ENCODE results near the gene CLASP2. TPM values are rescaled to one million over a fixed set of nuclear protein-coding genes. Genes with fewer than 3 reads are reported as not detected.
A peak's percentile ranks its signal among the peaks of the same experiment; 100 is the strongest.

Gene CLASP2
- total RNA-seq, 1 donor from 2014 or later = 125 TPM

DNA sequence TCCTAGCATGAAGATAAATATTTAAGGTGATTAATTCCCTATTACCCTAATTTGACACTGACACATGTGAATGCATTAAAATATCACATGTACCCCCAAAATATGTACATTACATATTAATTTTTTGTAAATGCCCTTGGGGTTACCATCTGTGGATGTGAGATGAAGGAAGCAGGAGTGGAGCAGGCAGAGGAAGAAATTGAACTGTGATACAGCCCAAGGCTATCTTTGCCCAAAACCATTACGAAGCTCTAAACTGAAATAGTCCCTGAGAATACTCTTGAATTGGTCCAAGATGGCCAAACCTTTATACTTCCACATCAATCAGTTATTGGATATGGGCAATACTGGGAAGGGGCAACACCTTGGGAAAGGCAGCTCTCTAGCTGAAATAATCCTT is 105.0 kb downstream of the CLASP2 start:
- Mint-ChIP-seq H3K9me3 (no peaks in the 10 kb centered on the region), H3K27ac (no peak overlapping the region), H3K27me3 (ENCODE audit: insufficient read depth, low read depth) (no peaks in the 10 kb centered on the region), H3K4me3 (no peak overlapping the region), H3K4me1 (no peaks in the 10 kb centered on the region), H3K36me3 (peaks cover 10% of the 10 kb centered on the region)
- no peaks in the 10 kb centered on the region for H3F3A ChIP-seq (ENCODE audit: low read depth)
- no peak for DNase-seq (ENCODE audit: low spot score)
- no peak for TF ChIP-seq EZH2 (IDR thresholded peaks at IDR 0.05)
- H3K36me3 ChIP-seq = peaks cover 6% of the 10 kb centered on the region
- no peak overlapping the region for H2AFZ ChIP-seq (replicated peaks)
- no peak overlapping the region for H3K27ac ChIP-seq
- H3K9me3 ChIP-seq (ENCODE audit: low read depth) = no peaks in the 10 kb centered on the region
- H4K20me1 ChIP-seq (ENCODE audit: low read depth) = no peaks in the 10 kb centered on the region
- H3K9ac ChIP-seq = no peak overlapping the region
- H3K4me2 ChIP-seq = no peak overlapping the region
- no peak overlapping the region for H3K4me3 ChIP-seq
- H3K4me1 ChIP-seq = no peaks in the 10 kb centered on the region
- H3K27me3 ChIP-seq = no peaks in the 10 kb centered on the region
- peaks cover 2% of the 10 kb centered on the region for H3K79me2 ChIP-seq (ENCODE audit: low read depth)

DNA sequence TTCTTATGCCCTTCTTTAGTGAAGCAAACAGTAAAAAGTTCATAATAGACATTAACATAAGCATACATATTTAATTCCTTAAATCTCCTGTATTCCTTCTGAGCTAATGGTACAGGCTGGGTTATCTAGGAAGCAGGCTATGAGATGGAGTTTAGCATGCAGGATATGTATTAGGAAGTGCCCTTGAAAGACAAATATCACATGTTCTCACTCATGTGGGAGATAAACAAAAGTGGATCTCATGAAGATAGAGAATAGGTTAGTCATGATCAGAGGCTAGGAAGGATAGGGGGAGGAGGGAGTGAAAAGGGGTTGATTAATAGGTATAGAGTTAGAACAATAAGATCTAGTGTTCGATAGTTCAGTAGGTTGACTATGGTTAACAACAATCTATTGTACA is 105.4 kb downstream of the CLASP2 start:
- Histone ChIP-seq H3K36me3 (peaks cover 6% of the 10 kb centered on the region), H3K4me3 (no peak overlapping the region), H3F3A (ENCODE audit: low read depth) (no peaks in the 10 kb centered on the region), H2AFZ (replicated peaks) (no peak overlapping the region), H3K27me3 (no peaks in the 10 kb centered on the region), H3K4me2 (no peak overlapping the region), H3K9me3 (ENCODE audit: low read depth) (no peaks in the 10 kb centered on the region), H3K79me2 (ENCODE audit: low read depth) (peaks cover 2% of the 10 kb centered on the region), H3K4me1 (no peaks in the 10 kb centered on the region), H4K20me1 (ENCODE audit: low read depth) (no peaks in the 10 kb centered on the region), H3K27ac (no peak overlapping the region), H3K9ac (no peak overlapping the region)
- peaks cover 10% of the 10 kb centered on the region for H3K36me3 Mint-ChIP-seq
- no peaks in the 10 kb centered on the region for H3K9me3 Mint-ChIP-seq
- H3K27ac Mint-ChIP-seq = no peak overlapping the region
- DNase-seq (ENCODE audit: low spot score) = no peak
- no peak for TF ChIP-seq EZH2 (IDR thresholded peaks at IDR 0.05)
- no peak overlapping the region for H3K4me3 Mint-ChIP-seq
- H3K4me1 Mint-ChIP-seq = no peaks in the 10 kb centered on the region
- no peaks in the 10 kb centered on the region for H3K27me3 Mint-ChIP-seq (ENCODE audit: insufficient read depth, low read depth)

DNA sequence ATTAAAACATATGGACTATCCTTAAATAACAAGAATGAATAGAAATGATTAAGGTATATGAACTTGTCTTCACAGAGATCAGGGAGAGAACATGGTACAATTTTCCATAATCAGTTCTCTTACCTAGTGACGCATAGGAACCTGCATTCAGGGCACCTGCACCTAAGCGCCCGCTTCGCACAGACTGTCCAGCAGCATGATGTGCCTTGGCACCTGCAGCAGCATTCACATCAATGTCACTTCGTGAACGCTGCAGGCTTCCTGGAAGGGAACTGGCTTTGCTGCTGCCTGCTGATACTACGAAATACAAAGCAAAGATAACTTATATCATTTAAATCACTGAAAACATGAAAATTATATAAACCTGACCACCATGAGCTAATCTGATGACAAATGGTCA is 115.2 kb downstream of the CLASP2 start:
- H3K4me1 Mint-ChIP-seq = no peaks in the 10 kb centered on the region
- no peaks in the 10 kb centered on the region for H3K4me1 ChIP-seq
- H3K27me3 Mint-ChIP-seq (ENCODE audit: insufficient read depth, low read depth) = no peaks in the 10 kb centered on the region
- TF ChIP-seq EZH2 (IDR thresholded peaks at IDR 0.05) = no peak
- TF ChIP-seq EZH2phosphoT487 (IDR thresholded peaks at IDR 0.05) = no peak
- TF ChIP-seq, protein P1, sequence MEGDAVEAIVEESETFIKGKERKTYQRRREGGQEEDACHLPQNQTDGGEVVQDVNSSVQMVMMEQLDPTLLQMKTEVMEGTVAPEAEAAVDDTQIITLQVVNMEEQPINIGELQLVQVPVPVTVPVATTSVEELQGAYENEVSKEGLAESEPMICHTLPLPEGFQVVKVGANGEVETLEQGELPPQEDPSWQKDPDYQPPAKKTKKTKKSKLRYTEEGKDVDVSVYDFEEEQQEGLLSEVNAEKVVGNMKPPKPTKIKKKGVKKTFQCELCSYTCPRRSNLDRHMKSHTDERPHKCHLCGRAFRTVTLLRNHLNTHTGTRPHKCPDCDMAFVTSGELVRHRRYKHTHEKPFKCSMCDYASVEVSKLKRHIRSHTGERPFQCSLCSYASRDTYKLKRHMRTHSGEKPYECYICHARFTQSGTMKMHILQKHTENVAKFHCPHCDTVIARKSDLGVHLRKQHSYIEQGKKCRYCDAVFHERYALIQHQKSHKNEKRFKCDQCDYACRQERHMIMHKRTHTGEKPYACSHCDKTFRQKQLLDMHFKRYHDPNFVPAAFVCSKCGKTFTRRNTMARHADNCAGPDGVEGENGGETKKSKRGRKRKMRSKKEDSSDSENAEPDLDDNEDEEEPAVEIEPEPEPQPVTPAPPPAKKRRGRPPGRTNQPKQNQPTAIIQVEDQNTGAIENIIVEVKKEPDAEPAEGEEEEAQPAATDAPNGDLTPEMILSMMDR (IDR thresholded peaks at IDR 0.05) = no peak
- no peak overlapping the region for H3K4me3 ChIP-seq
- H3K9me3 ChIP-seq (ENCODE audit: low read depth) = no peaks in the 10 kb centered on the region
- no peak overlapping the region for H2AFZ ChIP-seq (replicated peaks)
- no peaks in the 10 kb centered on the region for H3K79me2 ChIP-seq (ENCODE audit: low read depth)
- no peak overlapping the region for H3K27ac Mint-ChIP-seq
- H3K9ac ChIP-seq = no peak overlapping the region
- no peak overlapping the region for H3K4me3 Mint-ChIP-seq
- peaks cover 34% of the 10 kb centered on the region for H3K36me3 ChIP-seq
- H3K27me3 ChIP-seq = no peaks in the 10 kb centered on the region
- peaks cover 49% of the 10 kb centered on the region for H3K36me3 Mint-ChIP-seq
- H3K27ac ChIP-seq = no peak overlapping the region
- H3F3A ChIP-seq (ENCODE audit: low read depth) = no peaks in the 10 kb centered on the region
- no peaks in the 10 kb centered on the region for H4K20me1 ChIP-seq (ENCODE audit: low read depth)
- no peak overlapping the region for H3K4me2 ChIP-seq
- DNase-seq (ENCODE audit: low spot score) = no peak
- no peaks in the 10 kb centered on the region for H3K9me3 Mint-ChIP-seq

DNA sequence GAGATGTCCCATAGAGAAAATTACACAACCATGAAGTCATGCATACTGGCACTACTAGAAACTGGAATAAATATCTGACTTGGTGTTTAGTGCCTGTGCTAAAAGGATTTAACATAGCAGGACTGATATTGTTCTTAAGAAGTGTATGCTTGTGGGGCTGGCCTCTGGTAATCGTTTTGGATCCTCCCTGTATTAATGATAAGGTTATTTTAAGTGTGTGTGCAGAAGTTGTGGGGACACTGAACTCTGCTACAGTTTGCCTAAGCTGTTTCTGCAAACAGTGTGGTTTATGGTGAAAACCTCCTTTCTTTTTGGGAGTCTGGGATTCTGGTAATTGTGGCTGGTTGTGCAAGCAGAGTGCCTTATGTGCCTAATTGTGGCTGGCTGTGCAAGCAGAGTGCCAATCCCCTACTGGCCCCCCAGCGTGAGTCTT is 120.8 kb downstream of the CLASP2 start:
- Histone ChIP-seq H3K9me3 (ENCODE audit: low read depth) (no peaks in the 10 kb centered on the region), H3K4me1 (no peaks in the 10 kb centered on the region)

More for the DNA sequence above, 120.8 kb downstream of the CLASP2 start:
- Histone ChIP-seq H3F3A (ENCODE audit: low read depth) (no peaks in the 10 kb centered on the region), H2AFZ (replicated peaks) (no peak overlapping the region), H4K20me1 (ENCODE audit: low read depth) (no peaks in the 10 kb centered on the region), H3K79me2 (ENCODE audit: low read depth) (no peaks in the 10 kb centered on the region), H3K4me3 (no peak overlapping the region), H3K27me3 (no peaks in the 10 kb centered on the region), H3K27ac (no peak overlapping the region), H3K9ac (no peak overlapping the region), H3K36me3 (peaks cover 14% of the 10 kb centered on the region), H3K4me2 (no peak overlapping the region)
- Mint-ChIP-seq H3K36me3 (peaks cover 24% of the 10 kb centered on the region), H3K27me3 (ENCODE audit: insufficient read depth, low read depth) (no peaks in the 10 kb centered on the region), H3K4me1 (no peaks in the 10 kb centered on the region), H3K9me3 (no peaks in the 10 kb centered on the region), H3K27ac (no peak overlapping the region), H3K4me3 (no peak overlapping the region)
- TF ChIP-seq EZH2 (IDR thresholded peaks at IDR 0.05) (no peak), EZH2phosphoT487 (IDR thresholded peaks at IDR 0.05) (no peak)
- TF ChIP-seq, protein P1 (IDR thresholded peaks at IDR 0.05) = no peak
- DNase-seq (ENCODE audit: low spot score) = peak; percentile 2

Measured in neural progenitor cell (in vitro differentiated cells).